ENCODE data around the gene CDSN.

GRCh38 chr6:31110825-31111582 is 9.2 kb downstream of the CDSN start:
- TF ChIP-seq GATA2 (IDR thresholded peaks at IDR 0.05; ENCODE audit: low read depth, low read length) (no peak), GATA3 (IDR thresholded peaks at IDR 0.05; ENCODE audit: low read depth, low read length) (no peak)
